C4-2B (cell line): ENCODE data around the gene PLD1.

Source experiments
- CTCF ChIP-seq: fragments of 450-650 bp; conservative IDR thresholded peaks from 2 replicates; pipeline ENCODE4 v1.5.1; 2017; ENCODE audit warnings: mild to moderate bottlenecking
- ZFX ChIP-seq: fragments of 450-650 bp; IDR thresholded peaks from 2 replicates; pipeline ENCODE4 v1.6.1; 2017

- TF ChIP-seq CTCF (no peak), ZFX (no peak)
These were observed 26.6 kb upstream of the PLD1 start for GRCh38 chr3:171836855-171837254.
